Measurements from ENCODE around the gene TMED7. TPM values are rescaled to one million over a fixed set of nuclear protein-coding genes. Genes with fewer than 3 reads are reported as not detected.

The TMED7 gene
- total RNA-seq, 3 donors from 2014 or later (not counting 1 experiment from before 2014, with no cell fraction given): 40.6 to 48.8 (median 48.1) TPM

DNA sequence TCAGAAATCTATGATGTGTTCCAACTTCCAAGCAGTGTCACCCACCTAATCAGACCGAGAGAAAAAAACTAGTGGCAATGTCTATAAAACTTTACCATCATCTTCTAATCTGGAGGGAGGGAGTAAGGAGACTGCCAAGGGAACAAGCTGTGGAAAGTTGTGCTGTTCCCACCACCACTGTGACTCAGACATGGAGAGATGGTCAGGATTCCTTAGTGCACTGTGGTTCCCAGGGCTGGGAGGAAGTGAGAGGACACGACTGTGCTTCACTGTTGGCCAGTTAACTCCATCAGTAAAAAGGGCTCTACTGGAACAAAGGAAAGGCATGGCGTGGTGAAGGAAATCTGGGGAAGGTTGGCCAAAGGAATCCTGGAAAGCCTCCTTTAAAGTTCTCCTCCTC is 42.4 kb downstream of the TMED7 start:
- Histone ChIP-seq H3K27me3 (ENCODE audit: control insufficient read depth, insufficient read depth, low read length) (no peaks in the 10 kb centered on the region), H3K27ac (ENCODE audit: low read length) (no peak overlapping the region), H3K9me3 (ENCODE audit: control insufficient read depth, insufficient read depth, low read length) (no peaks in the 10 kb centered on the region), H3K4me1 (ENCODE audit: control insufficient read depth, insufficient read depth, low read length) (no peaks in the 10 kb centered on the region), H3K4me3 (ENCODE audit: low read length) (no peak overlapping the region), H3K36me3 (ENCODE audit: control insufficient read depth, insufficient read depth, low read length) (no peaks in the 10 kb centered on the region)
- Mint-ChIP-seq H3K27ac (no peak overlapping the region), H3K4me3 (no peak overlapping the region), H3K9me3 (no peaks in the 10 kb centered on the region), H3K4me1 (no peaks in the 10 kb centered on the region), H3K36me3 (no peaks in the 10 kb centered on the region), H3K27me3 (ENCODE audit: low read depth in 2 of 2) (no peaks in the 10 kb centered on the region)
- 79% methylated on average over 2 of the region's 3 CpGs for WGBS (ENCODE audit: insufficient coverage)
- intact Hi-C loops (cut with micrococcal nuclease): no loop called here
- ATAC-seq (no peak), DNase-seq (no peak)
- TF ChIP-seq, protein P1, sequence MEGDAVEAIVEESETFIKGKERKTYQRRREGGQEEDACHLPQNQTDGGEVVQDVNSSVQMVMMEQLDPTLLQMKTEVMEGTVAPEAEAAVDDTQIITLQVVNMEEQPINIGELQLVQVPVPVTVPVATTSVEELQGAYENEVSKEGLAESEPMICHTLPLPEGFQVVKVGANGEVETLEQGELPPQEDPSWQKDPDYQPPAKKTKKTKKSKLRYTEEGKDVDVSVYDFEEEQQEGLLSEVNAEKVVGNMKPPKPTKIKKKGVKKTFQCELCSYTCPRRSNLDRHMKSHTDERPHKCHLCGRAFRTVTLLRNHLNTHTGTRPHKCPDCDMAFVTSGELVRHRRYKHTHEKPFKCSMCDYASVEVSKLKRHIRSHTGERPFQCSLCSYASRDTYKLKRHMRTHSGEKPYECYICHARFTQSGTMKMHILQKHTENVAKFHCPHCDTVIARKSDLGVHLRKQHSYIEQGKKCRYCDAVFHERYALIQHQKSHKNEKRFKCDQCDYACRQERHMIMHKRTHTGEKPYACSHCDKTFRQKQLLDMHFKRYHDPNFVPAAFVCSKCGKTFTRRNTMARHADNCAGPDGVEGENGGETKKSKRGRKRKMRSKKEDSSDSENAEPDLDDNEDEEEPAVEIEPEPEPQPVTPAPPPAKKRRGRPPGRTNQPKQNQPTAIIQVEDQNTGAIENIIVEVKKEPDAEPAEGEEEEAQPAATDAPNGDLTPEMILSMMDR (IDR thresholded peaks at IDR 0.05): no peak

DNA sequence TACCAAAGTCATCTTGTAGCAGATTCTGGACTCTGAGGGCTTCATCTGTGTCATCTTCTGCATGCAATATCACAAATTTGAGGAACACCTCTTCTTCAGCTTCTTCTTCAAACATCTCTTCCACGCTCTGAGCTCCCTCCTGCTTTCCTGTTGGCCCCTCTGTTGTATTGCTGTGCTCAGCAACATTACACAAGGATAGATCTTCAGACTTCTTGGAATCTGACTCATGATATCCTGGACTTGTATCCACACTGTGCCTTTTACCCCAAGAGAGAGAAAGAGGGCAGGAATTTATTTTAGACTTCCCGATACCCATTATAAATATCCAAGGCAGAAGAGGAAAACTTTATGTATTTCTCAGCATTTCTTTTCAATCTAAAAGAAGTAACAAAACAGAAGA is 44.9 kb downstream of the TMED7 start:
- ATAC-seq: no peak
- no peak for DNase-seq
- intact Hi-C loops (cut with micrococcal nuclease): no loop called here
- TF ChIP-seq, protein P1 (IDR thresholded peaks at IDR 0.05): no peak
- no peaks in the 10 kb centered on the region for H3K9me3 ChIP-seq (ENCODE audit: control insufficient read depth, insufficient read depth, low read length)
- no peaks in the 10 kb centered on the region for H3K27me3 Mint-ChIP-seq (ENCODE audit: low read depth in 2 of 2)
- H3K36me3 Mint-ChIP-seq: no peaks in the 10 kb centered on the region
- H3K27ac ChIP-seq (ENCODE audit: low read length): no peak overlapping the region
- H3K9me3 Mint-ChIP-seq: no peaks in the 10 kb centered on the region
- H3K27me3 ChIP-seq (ENCODE audit: control insufficient read depth, insufficient read depth, low read length): no peaks in the 10 kb centered on the region
- no peak overlapping the region for H3K4me3 Mint-ChIP-seq
- 92% methylated on average over 1 of the region's 2 CpGs for WGBS (ENCODE audit: insufficient coverage)
- H3K27ac Mint-ChIP-seq: no peak overlapping the region
- no peaks in the 10 kb centered on the region for H3K4me1 Mint-ChIP-seq
- H3K4me1 ChIP-seq (ENCODE audit: control insufficient read depth, insufficient read depth, low read length): no peaks in the 10 kb centered on the region
- H3K4me3 ChIP-seq (ENCODE audit: low read length): no peak overlapping the region
- no peaks in the 10 kb centered on the region for H3K36me3 ChIP-seq (ENCODE audit: control insufficient read depth, insufficient read depth, low read length)

DNA sequence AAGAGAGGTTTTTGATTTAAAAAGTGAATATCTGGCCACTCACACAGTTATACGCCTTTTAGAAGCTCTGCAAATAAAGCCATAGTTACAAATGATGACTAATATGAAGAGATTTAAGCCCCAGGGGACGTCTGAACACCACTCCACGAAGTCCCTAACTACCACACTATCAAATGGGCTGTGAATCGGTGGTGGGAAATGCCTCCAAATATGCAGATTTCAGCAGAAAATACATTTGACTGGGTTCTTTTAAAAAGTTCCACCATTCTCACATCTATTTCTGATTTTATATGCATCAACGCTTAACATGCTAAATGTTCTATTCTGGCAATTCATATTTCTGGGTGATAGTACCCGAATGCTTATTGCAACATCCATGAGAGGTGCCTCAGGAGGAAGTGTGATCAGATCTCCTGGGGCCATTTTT is 46.1 kb downstream of the TMED7 start:
- no peak overlapping the region for H3K4me3 ChIP-seq (ENCODE audit: low read length)
- Mint-ChIP-seq H3K27ac (no peak overlapping the region), H3K36me3 (no peaks in the 10 kb centered on the region), H3K9me3 (no peaks in the 10 kb centered on the region), H3K27me3 (ENCODE audit: low read depth in 2 of 2) (no peaks in the 10 kb centered on the region), H3K4me3 (no peak overlapping the region), H3K4me1 (no peaks in the 10 kb centered on the region)
- TF ChIP-seq, protein P1 (IDR thresholded peaks at IDR 0.05): no peak
- H3K36me3 ChIP-seq (ENCODE audit: control insufficient read depth, insufficient read depth, low read length): no peaks in the 10 kb centered on the region
- intact Hi-C loops (cut with micrococcal nuclease): no loop called here
- H3K4me1 ChIP-seq (ENCODE audit: control insufficient read depth, insufficient read depth, low read length): no peaks in the 10 kb centered on the region
- DNase-seq (no peak), ATAC-seq (no peak)
- no peaks in the 10 kb centered on the region for H3K9me3 ChIP-seq (ENCODE audit: control insufficient read depth, insufficient read depth, low read length)
- no peak overlapping the region for H3K27ac ChIP-seq (ENCODE audit: low read length)
- no peaks in the 10 kb centered on the region for H3K27me3 ChIP-seq (ENCODE audit: control insufficient read depth, insufficient read depth, low read length)
- WGBS (ENCODE audit: insufficient coverage): 63% methylated on average over 6 of the region's 6 CpGs

DNA sequence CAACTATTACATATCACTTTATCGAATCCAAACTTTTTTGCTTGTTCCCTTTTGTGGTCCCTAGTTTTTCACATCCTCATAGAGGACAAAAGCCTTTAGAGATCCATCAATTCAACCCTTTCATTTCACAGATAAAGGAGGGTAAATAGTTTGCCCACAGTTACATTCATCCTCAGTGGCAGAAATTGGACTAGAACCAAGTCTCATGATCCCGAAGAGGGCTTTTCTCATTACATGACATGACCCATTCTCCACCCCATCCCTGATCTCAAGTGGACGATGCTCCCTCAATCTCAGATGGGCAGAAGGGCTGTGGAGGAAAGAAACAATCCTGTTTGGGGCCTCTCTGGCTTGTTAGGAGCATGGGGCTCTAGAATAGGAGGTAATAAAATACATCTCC is 46.6 kb downstream of the TMED7 start:
- H3K27ac Mint-ChIP-seq: no peak overlapping the region
- H3K4me1 Mint-ChIP-seq: peaks cover 0 to 2% of the 10 kb centered on the region in 2 donors
- intact Hi-C loops (cut with micrococcal nuclease): no loop called here

More for the DNA sequence above, 46.6 kb downstream of the TMED7 start:
- Histone ChIP-seq H3K27me3 (ENCODE audit: control insufficient read depth, insufficient read depth, low read length) (no peaks in the 10 kb centered on the region), H3K4me1 (ENCODE audit: control insufficient read depth, insufficient read depth, low read length) (no peaks in the 10 kb centered on the region), H3K9me3 (ENCODE audit: control insufficient read depth, insufficient read depth, low read length) (no peaks in the 10 kb centered on the region), H3K36me3 (ENCODE audit: control insufficient read depth, insufficient read depth, low read length) (no peaks in the 10 kb centered on the region), H3K27ac (ENCODE audit: low read length) (no peak overlapping the region), H3K4me3 (ENCODE audit: low read length) (no peak overlapping the region)
- no CpG with 5 or more reads among the region's 3 CpGs for WGBS (ENCODE audit: insufficient coverage)
- peaks cover 0 to 3% of the 10 kb centered on the region in 2 donors for H3K27me3 Mint-ChIP-seq (ENCODE audit: low read depth in 2 of 2)
- ATAC-seq: no peak
- no peak for DNase-seq
- no peaks in the 10 kb centered on the region for H3K36me3 Mint-ChIP-seq
- H3K9me3 Mint-ChIP-seq: no peaks in the 10 kb centered on the region
- no peak overlapping the region for H3K4me3 Mint-ChIP-seq
- TF ChIP-seq, protein P1 (IDR thresholded peaks at IDR 0.05): no peak
